Activated CD4-positive, alpha-beta T cell treated with anti-CD3 and anti-CD28 coated beads for 24 hours (primary cell): ENCODE measurements around the gene F7.
"Not testable (repeated sequence)": the region's sequence is repeated elsewhere in the genome, so short reads cannot be mapped to it uniquely, and the experiment has no call there.

Source experiments
- DNase-seq, 2 donors: peaks; one replicate each; pipeline ENCODE4 v3.0.0-alpha.2; 2020; ENCODE audit warnings: low read depth in 2 of 2

Gene F7

DNA sequence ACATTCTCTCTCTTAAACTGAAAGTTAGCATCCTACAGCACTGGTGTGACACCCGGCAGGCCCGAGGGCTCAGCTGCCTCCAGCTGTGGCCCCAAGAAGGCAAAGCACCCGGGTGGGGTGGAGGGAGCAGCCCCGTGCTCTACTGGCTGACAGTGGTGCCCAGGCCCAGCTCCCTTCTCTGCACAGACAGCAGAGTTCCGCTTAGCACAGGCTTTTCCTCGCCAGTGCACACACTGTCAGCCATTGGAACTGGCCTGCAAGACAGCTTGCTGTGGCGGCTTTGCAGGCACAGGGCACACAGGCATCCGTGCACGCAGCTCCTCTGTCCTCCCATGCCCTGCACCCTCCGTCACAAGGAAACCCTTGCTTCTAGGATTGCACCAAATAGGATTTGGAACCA lies 3.3 kb upstream of the F7 start:
- not testable (repeated sequence) for DNase-seq

DNA sequence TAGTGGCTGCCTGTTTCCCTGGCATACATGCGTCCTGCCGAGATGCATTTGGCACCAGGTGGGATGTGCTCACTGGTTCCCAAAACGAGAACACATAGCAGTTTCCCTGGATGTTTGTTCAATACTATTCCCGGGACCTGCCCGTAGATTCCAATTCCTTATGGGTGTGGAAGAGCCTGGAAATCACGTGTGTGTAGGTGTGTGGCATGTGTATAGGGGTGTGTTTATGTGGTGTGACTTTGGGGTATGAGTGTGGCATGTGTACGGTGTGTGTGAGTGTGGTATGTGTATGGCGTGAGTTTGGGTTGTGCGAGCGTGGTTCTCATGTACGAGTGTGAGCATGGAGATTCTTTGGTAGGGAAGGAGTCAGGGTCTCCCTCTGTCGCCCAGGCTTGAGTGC lies 2.9 kb upstream of the F7 start:
- DNase-seq = no peak

- DNase-seq = no peak
These were observed 1.9 kb upstream of the F7 start for GRCh38 chr13:113103646-113104045.

GRCh38 chr13:113105921-113106452 lies 396 bp downstream of the F7 start:
- DNase-seq = no peak

DNA sequence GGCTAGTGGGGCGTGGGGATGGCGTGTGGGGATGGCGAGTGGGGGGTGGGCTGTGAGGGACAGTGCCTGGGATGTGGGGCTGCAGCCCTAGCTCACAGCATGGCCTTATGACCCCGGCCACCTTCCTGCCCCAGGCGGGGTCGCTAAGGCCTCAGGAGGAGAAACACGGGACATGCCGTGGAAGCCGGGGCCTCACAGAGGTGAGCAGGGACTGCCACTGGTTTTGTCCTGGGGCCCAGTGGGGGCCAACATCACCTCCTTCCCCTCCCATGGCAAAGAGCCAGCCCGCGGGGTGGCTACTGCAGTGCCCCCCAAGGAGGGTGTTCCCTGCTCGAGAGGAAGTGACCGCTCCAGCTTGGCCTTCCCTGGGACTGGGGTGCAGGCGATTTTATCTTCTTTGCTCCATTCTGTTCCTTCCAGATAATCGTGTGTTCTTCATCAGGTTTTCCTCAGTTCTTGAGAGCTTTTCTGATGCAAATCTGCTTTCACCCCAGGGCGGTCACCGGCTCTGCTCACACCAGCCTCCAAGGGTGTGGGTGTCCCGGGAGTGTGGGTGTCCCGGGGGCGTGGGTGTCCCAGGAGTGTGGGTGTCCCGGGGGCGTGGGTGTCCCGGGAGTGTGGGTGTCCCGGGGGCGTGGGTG lies 1.2 kb downstream of the F7 start:
- DNase-seq = no peak

DNA sequence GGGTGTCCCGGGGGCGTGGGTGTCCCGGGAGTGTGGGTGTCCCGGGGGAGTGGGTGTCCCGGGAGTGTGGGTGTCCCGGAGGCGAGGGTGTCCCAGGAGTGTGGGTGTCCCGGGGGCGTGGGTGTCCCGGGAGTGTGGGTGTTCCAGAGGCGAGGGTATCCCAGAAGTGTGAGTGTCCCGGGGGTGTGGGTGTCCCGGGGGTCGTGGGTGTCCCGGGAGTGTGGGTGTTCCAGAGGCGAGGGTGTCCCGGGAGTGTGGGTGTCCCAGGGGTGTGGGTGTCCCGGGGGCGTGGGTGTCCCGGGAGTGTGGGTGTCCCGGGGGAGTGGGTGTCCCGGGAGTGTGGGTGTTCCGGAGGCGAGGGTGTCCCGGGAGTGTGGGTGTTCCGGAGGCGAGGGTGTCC lies 2.9 kb downstream of the F7 start:
- DNase-seq = not testable (repeated sequence)

DNA sequence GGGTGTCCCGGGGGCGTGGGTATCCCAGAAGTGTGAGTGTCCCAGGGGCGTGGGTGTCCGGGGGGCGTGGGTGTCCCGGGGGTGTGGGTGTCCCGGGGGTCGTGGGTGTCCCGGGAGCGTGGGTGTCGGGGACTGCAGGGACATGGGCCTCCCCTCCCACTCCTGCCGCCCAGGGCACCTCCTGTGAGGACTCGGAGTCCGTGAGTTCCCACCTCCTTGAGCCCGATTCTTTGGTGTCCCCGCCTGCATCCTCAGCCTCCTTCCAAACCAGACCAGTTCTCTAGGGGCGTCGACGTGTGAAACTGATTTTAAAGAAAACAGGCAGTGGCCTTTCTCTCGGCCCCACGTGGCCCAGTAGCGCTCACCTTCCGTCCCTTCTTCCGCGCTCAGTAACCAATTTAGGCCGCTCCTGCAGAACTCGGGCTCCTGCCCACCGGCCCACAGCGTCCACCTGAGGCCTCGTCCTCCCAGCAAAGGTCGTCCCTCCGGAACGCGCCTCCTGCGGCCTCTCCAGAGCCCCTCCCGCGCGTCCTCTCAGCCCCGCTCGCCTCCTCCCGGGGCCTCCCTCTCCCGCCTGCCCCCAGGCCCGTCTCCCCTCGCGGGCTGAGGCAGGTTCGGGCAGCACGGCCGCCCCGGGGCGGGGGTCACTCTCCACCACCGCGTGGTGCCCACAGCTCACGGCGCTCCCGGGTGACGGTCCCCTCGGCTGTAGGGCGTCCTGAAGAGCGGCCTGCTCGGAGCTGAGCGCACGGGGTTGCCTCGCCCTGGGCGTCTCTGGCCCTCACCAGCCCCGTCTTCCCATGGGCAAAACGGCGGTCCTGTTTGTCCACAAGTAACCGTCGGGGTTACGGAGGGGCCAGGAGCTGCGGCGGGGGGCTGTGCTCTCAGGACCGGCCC lies 3.8 kb downstream of the F7 start:
- no peak for DNase-seq

- DNase-seq = no peak
These were observed 4.7 kb downstream of the F7 start for GRCh38 chr13:113110048-113110851.

GRCh38 chr13:113110852-113111315 lies 5.3 kb downstream of the F7 start:
- no peak for DNase-seq

- DNase-seq = not testable (repeated sequence)
These were observed 6.2 kb downstream of the F7 start for GRCh38 chr13:113111821-113112220.

DNA sequence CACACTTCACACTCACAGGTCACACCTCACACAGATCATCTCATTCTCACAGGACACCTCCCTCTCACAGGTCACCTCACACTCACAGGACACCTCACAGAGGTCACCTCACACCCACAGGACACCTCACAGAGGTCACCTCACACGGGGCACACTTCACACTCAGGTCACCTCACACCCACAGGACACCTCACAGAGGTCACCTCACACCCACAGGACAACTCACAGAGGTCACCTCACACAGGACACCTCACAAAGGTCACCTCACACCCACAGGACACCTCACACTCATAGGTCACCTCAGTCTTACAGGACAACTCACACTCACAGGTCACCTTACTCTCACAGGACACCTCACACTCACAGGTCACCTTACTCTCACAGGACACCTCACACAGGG lies 6.9 kb downstream of the F7 start:
- not testable (repeated sequence) for DNase-seq

- no peak for DNase-seq
These were observed 7.6 kb downstream of the F7 start for GRCh38 chr13:113112893-113113845.

DNA sequence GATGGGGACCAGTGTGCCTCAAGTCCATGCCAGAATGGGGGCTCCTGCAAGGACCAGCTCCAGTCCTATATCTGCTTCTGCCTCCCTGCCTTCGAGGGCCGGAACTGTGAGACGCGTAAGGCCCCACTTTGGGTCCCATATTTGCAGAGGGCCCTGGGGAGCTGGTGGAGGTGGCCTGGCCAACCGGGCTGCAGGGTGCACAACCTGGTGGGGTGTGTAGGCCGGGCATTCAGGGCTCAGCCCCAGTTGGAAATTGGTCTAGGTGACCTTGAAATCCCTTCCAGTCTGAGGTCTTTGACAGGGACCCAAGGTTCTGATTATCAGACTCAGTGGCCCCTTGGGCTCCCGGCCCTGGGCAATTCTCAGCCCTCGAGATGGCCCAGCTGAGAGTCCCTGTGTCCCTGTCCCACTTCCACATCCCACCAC lies 8.3 kb downstream of the F7 start:
- no peak for DNase-seq

DNA sequence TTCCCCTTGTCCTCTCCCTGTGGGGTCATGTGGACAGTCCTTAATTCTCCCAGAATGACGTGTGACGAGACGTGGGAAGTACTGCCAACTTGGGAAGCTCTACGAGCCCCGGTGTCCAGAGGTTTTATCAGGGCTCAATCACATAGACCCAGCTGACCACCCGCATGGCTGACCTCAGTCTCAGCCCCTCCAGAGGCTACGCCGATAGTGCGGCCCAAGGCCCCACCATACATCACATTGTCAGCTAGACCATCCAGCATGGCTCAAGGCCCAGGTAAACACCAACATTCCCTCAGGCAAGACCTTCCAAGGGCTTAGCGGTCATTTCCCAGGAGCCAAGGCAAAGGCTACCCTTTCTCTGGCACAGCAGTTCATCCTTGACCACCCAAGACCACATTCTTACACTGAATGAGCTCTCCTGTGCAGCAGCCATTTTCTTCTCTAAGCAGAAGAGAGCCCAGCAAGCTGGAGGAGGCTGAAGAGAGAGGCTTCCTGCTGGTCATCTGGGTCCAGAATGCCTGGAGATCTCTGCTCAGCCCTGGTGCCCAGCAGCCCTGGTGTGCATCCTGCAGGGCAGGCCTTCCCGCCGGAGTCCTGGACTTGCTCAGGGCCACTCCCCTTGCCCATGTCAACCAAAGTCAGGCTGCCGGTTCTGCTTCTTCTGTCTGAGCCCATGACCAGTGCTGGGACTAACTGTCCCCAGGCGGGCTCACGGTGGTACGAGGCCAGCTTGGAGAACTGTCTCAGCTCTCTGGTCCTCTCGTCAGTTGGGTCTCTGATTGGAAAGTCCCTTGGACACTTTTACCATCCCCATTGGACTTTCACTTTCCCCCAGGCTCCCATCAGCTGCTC lies 9.1 kb downstream of the F7 start:
- DNase-seq = no peak

GRCh38 chr13:113115363-113116205 lies 10.0 kb downstream of the F7 start:
- no peak for DNase-seq

DNA sequence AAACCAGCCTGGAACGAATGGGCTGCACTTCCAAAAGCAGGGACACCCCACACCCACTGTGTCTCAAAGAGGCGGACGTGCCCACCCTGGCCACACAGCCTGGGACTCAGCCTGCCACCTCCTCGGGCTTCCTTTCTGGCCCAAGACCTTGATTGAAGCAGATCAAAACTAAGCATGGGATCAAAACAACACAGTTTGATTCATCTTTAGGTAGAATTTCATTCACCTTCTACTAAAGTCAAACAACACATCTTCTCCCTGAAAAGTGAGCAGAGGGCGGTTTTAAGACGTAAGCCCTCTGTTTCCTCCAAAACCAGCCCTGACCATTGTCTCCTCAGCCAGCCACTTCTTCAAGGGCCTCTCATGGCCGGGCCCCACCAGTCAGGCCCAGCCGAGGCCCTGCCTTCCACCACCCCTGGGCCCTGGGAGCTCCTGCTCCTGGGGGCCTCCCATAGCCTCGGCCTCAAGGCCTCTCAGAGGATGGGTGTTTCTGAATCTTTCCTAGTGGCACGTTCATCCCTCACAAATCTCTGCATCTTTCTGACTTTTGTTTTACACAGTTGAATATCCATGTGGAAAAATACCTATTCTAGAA lies 10.7 kb downstream of the F7 start:
- no peak for DNase-seq

GRCh38 chr13:113116871-113117271 lies 11.3 kb downstream of the F7 start:
- no peak for DNase-seq

DNA sequence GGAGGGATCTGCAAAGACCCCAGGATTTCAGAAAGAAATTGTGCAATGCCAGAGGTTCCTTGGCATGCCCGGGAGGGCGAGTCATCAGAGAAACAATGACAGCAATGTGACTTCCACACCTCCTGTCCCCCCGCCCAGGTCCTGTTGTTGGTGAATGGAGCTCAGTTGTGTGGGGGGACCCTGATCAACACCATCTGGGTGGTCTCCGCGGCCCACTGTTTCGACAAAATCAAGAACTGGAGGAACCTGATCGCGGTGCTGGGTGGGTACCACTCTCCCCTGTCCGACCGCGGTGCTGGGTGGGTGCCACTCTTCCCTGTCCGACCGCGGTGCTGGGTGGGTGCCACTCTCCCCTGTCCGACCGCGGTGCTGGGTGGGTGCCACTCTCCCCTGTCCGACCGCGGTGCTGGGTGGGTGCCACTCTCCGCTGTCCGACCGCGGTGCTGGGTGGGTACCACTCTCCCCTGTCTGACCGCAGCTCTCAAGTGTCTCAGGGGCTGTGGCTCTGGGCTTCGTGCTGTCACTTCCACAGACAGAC lies 11.8 kb downstream of the F7 start:
- DNase-seq = no peak
